GM18520 (cell line): Measurements from ENCODE around the gene SLC22A16.
"Not testable (repeated sequence)": the region's sequence is repeated elsewhere in the genome, so short reads cannot be mapped to it uniquely, and the experiment has no call there.

Experiments
- ATAC-seq: cut with Tn5 transposase; IDR thresholded peaks from one replicate; pipeline ENCODE4 v1.9.1; 2021; ENCODE audit not compliant: unreplicated experiment

SLC22A16 gene

GRCh38 chr6:110491644-110492317 is 15.4 kb upstream of the SLC22A16 start:
- no peak for ATAC-seq

- ATAC-seq: no peak
Observed at GRCh38 chr6:110491299-110491643, 14.9 kb upstream of the SLC22A16 start.

- no peak for ATAC-seq
Observed at GRCh38 chr6:110490110-110490509, 13.7 kb upstream of the SLC22A16 start.

GRCh38 chr6:110488606-110489190 is 12.3 kb upstream of the SLC22A16 start:
- ATAC-seq: no peak

- ATAC-seq: not testable (repeated sequence)
Observed at GRCh38 chr6:110487968-110488381, 11.6 kb upstream of the SLC22A16 start.

GRCh38 chr6:110486756-110487155 is 10.3 kb upstream of the SLC22A16 start:
- no peak for ATAC-seq

GRCh38 chr6:110485491-110485890 is 9.1 kb upstream of the SLC22A16 start:
- no peak for ATAC-seq

GRCh38 chr6:110484321-110484720 is 7.9 kb upstream of the SLC22A16 start:
- no peak for ATAC-seq

- ATAC-seq: no peak
Observed at GRCh38 chr6:110482774-110483400, 6.5 kb upstream of the SLC22A16 start.

- ATAC-seq: no peak
Observed at GRCh38 chr6:110481081-110481480, 4.7 kb upstream of the SLC22A16 start.

- no peak for ATAC-seq
Observed at GRCh38 chr6:110475066-110475653, 1.3 kb downstream of the SLC22A16 start.

- no peak for ATAC-seq
Observed at GRCh38 chr6:110474500-110474899, 1.9 kb downstream of the SLC22A16 start.

- no peak for ATAC-seq
Observed at GRCh38 chr6:110472739-110473138, 3.7 kb downstream of the SLC22A16 start.

GRCh38 chr6:110471726-110472365 is 4.6 kb downstream of the SLC22A16 start:
- no peak for ATAC-seq

GRCh38 chr6:110468731-110469130 is 7.7 kb downstream of the SLC22A16 start:
- no peak for ATAC-seq

- no peak for ATAC-seq
Observed at GRCh38 chr6:110467566-110468140, 8.8 kb downstream of the SLC22A16 start.

GRCh38 chr6:110462884-110463481 is 13.4 kb downstream of the SLC22A16 start:
- ATAC-seq: no peak

- no peak for ATAC-seq
Observed at GRCh38 chr6:110461376-110461775, 15.0 kb downstream of the SLC22A16 start.

- no peak for ATAC-seq
Observed at GRCh38 chr6:110459137-110459536, 17.3 kb downstream of the SLC22A16 start.

GRCh38 chr6:110458476-110458875 is 17.9 kb downstream of the SLC22A16 start:
- ATAC-seq: no peak
